Measurements from ENCODE around the gene CCDC152.

DNA sequence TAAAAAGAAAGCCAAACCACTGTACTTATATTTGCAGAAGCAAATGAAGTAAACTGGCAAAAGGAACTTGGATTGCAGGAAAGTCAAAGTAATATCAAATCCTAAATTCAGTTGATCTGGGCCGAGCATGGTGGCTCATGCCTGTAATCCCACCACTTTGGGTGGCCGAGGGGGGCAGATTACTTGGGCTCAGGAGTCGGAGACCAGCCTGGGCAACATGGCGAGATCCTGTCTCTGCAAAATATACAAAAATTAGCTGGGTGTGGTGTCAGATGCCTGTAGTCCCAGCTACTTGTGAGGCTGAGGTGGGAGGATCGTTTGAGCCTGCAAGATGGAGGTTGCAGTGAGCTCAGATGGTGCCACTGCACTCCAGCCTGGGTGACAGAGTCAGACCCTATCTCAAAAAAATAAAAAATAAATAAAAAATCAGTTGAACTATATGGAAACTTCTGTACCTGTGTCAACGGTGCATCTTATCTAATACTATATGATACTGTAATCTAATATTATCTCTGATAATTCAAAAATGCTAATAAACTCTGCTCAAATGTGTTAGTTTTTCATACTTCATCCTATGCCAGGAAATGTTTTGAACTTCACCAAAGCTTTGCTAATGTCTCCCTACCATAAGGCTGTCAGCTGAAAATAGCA lies 45.0 kb downstream of the CCDC152 start:
- TF ChIP-seq, protein P1, sequence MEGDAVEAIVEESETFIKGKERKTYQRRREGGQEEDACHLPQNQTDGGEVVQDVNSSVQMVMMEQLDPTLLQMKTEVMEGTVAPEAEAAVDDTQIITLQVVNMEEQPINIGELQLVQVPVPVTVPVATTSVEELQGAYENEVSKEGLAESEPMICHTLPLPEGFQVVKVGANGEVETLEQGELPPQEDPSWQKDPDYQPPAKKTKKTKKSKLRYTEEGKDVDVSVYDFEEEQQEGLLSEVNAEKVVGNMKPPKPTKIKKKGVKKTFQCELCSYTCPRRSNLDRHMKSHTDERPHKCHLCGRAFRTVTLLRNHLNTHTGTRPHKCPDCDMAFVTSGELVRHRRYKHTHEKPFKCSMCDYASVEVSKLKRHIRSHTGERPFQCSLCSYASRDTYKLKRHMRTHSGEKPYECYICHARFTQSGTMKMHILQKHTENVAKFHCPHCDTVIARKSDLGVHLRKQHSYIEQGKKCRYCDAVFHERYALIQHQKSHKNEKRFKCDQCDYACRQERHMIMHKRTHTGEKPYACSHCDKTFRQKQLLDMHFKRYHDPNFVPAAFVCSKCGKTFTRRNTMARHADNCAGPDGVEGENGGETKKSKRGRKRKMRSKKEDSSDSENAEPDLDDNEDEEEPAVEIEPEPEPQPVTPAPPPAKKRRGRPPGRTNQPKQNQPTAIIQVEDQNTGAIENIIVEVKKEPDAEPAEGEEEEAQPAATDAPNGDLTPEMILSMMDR (IDR thresholded peaks at IDR 0.05; ENCODE audit: low read length) = no peak
- no peak for TF ChIP-seq EZH2 (IDR thresholded peaks at IDR 0.05; ENCODE audit: borderline replicate concordance, low read length)
